ENCODE results near the gene PLA2G7.

The PLA2G7 gene

DNA sequence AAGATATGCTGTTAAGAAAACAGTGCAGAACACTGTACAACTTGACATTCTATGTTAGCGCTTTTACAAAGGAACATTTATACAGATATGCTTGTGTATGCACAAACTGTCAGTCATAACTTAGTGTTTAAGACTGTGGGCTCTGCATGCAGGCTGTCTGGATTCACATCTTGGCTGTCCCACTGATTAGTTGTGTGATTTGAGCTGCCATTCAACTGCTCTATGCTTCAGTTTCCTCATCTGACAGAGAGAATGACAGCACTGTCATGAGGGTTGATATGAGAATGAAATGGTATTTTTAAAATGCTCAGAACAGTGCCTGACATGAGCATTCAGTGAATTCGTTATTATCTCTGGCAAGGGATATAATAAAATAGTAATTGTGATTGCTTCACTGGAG, 73.7 kb downstream of the PLA2G7 start:
- no peaks in the 10 kb centered on the region for H3K27me3 ChIP-seq
- H3K4me1 ChIP-seq, result no peaks in the 10 kb centered on the region
- no peak overlapping the region for H3K27ac ChIP-seq
- H3K4me2 ChIP-seq, result no peak overlapping the region
- H3K36me3 ChIP-seq, result no peaks in the 10 kb centered on the region
- no peak overlapping the region for H3K4me3 ChIP-seq
- H3K9ac ChIP-seq, result no peak overlapping the region
- no peaks in the 10 kb centered on the region for H4K20me1 ChIP-seq
- no peaks in the 10 kb centered on the region for H3K9me3 ChIP-seq
- no peak for TF ChIP-seq Cebpa-rat (IDR thresholded peaks at IDR 0.05)

- no peak overlapping the region for H3K4me2 ChIP-seq
- no peak for TF ChIP-seq Cebpa-rat (IDR thresholded peaks at IDR 0.05)
Measured at GRCh38 chr6:46657642-46658041, 77.5 kb downstream of the PLA2G7 start.

DNA sequence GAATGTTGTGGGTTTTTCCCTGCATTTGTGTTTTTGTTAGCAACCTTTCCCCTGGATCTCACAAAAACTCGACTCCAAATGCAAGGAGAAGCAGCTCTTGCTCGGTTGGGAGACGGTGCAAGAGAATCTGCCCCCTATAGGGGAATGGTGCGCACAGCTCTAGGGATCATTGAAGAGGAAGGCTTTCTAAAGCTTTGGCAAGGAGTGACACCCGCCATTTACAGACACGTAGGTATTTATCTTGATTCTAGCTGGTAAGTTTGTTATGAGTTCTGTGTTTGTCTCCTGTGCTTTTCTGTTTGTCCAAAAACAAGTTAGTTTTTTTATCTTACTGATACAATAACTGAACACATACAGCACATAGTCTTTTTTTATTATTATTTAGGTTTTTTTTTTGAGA, 79.4 kb downstream of the PLA2G7 start:
- H3K9ac ChIP-seq, result no peak overlapping the region
- H3K4me1 ChIP-seq, result peaks cover 6% of the 10 kb centered on the region; the same call in 1 of the 2 replicates
- no peaks in the 10 kb centered on the region for H3K36me3 ChIP-seq
- H3K27me3 ChIP-seq, result peaks cover 20% of the 10 kb centered on the region
- no peak overlapping the region for H3K4me2 ChIP-seq
- peaks cover 8% of the 10 kb centered on the region; the same call in 1 of the 2 replicates for H3K9me3 ChIP-seq
- no peak for TF ChIP-seq Cebpa-rat (IDR thresholded peaks at IDR 0.05)
- no peak overlapping the region for H3K27ac ChIP-seq
- H4K20me1 ChIP-seq, result no peaks in the 10 kb centered on the region
- H3K4me3 ChIP-seq, result no peak overlapping the region

More at GRCh38 chr6:46657642-46658041, 77.5 kb downstream of the PLA2G7 start:
- Histone ChIP-seq H4K20me1 (no peaks in the 10 kb centered on the region), H3K27ac (no peak overlapping the region), H3K4me1 (no peaks in the 10 kb centered on the region), H3K9ac (no peak overlapping the region), H3K36me3 (no peaks in the 10 kb centered on the region), H3K9me3 (peaks cover 7% of the 10 kb centered on the region; the same call in 1 of the 2 replicates), H3K4me3 (no peak overlapping the region), H3K27me3 (peaks cover 15% of the 10 kb centered on the region)
